PC-3 (cell line): ENCODE results near the gene UBA3.

Source experiments
- EZH2 ChIP-seq: fragments of 300-600 bp; sonication (generic); IDR thresholded peaks from one replicate; pipeline ENCODE4 v1.6.1; 2017; ENCODE audit warnings: antibody characterized with exemption, mild to moderate bottlenecking, low read length; ENCODE audit not compliant: unreplicated experiment
- EZH2phosphoT487 ChIP-seq: fragments of 300-600 bp; sonication (generic); IDR thresholded peaks from 2 replicates; pipeline ENCODE4 v1.6.1; 2018; ENCODE audit warnings: mild to moderate bottlenecking, antibody characterized with exemption, low read length, borderline replicate concordance
- TF ChIP-seq, protein P1 (sequence below): fragments of 300-600 bp; sonication (generic); conservative IDR thresholded peaks from 2 replicates; pipeline ENCODE4 v1.5.1; 2017; ENCODE audit warnings: antibody characterized with exemption, low read depth, mild to moderate bottlenecking, low read length

GRCh38 chr3:69107841-69108240, 27.7 kb upstream of the UBA3 start:
- TF ChIP-seq EZH2phosphoT487 (no peak), EZH2 (no peak)
- TF ChIP-seq, protein P1, sequence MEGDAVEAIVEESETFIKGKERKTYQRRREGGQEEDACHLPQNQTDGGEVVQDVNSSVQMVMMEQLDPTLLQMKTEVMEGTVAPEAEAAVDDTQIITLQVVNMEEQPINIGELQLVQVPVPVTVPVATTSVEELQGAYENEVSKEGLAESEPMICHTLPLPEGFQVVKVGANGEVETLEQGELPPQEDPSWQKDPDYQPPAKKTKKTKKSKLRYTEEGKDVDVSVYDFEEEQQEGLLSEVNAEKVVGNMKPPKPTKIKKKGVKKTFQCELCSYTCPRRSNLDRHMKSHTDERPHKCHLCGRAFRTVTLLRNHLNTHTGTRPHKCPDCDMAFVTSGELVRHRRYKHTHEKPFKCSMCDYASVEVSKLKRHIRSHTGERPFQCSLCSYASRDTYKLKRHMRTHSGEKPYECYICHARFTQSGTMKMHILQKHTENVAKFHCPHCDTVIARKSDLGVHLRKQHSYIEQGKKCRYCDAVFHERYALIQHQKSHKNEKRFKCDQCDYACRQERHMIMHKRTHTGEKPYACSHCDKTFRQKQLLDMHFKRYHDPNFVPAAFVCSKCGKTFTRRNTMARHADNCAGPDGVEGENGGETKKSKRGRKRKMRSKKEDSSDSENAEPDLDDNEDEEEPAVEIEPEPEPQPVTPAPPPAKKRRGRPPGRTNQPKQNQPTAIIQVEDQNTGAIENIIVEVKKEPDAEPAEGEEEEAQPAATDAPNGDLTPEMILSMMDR = no peak
